Measurements from ENCODE around the gene PLBD2. TPM values are rescaled to one million over a fixed set of nuclear protein-coding genes. Genes with fewer than 3 reads are reported as not detected.
A peak's percentile ranks its signal among the peaks of the same experiment; 100 is the strongest.

Gene PLBD2
- total RNA-seq, 1 experiment from 2014 or later = 31.4 TPM

- no CpG with 5 or more reads among the region's 9 CpGs for WGBS (ENCODE audit: extremely low coverage, insufficient read length, low lambda C conversion rate)
- no peaks in the 10 kb centered on the region for H3K4me1 ChIP-seq (ENCODE audit: insufficient read depth, low read length)
- no peaks in the 10 kb centered on the region for H3K9me3 ChIP-seq (ENCODE audit: control insufficient read depth, low read depth, low read length)
- no peak overlapping the region for H3K4me2 ChIP-seq (ENCODE audit: insufficient read depth, insufficient read length, low read length)
- H3K23ac ChIP-seq (ENCODE audit: insufficient read length, low read depth, low read length) = no peak overlapping the region
- no peaks in the 10 kb centered on the region for H3K79me2 ChIP-seq (ENCODE audit: insufficient read depth, low read length)
- H2BK5ac ChIP-seq (ENCODE audit: insufficient read length, low read length) = no peak overlapping the region
- no peak overlapping the region for H2AFZ ChIP-seq (ENCODE audit: low read length)
- DNase-seq = peak; percentile 26
- TF ChIP-seq CTCF (conservative IDR thresholded peaks at IDR 0.05) = no peak
- no peaks in the 10 kb centered on the region for H3K27me3 ChIP-seq (ENCODE audit: insufficient read depth, low read length)
- H2BK12ac ChIP-seq (ENCODE audit: insufficient read length, low read depth, low read length) = no peak overlapping the region
- Mint-ChIP-seq H3K27ac (peak overlapping the region in 1 of 3 experiments; percentile 82; a peak in 3 of 7 replicates), H3K9me3 (peaks cover 4 to 7% of the 10 kb centered on the region in 2 experiments; a peak in 3 of 5 replicates), H3K4me3 (no peak overlapping the region), H3K4me1 (peaks cover 3 to 5% of the 10 kb centered on the region in 2 experiments; a peak in 2 of 4 replicates), H3K36me3 (ENCODE audit: insufficient read depth in 1 of 3, low read depth in 3 of 3) (peaks cover 16 to 40% (median 24%) of the 10 kb centered on the region in 3 experiments), H3K27me3 (ENCODE audit: low read depth) (no peaks in the 10 kb centered on the region)
- H3K14ac ChIP-seq (ENCODE audit: insufficient read depth, low read length) = no peak overlapping the region
- H3K23me2 ChIP-seq (ENCODE audit: insufficient read length, low read depth, low read length, poor library complexity, severe bottlenecking) = no peaks in the 10 kb centered on the region
- no peak overlapping the region for H2BK20ac ChIP-seq (ENCODE audit: low read depth, low read length, poor library complexity, severe bottlenecking)
- H3K27ac ChIP-seq (ENCODE audit: insufficient read length, low read depth, low read length) = no peak overlapping the region
- H3K4ac ChIP-seq (ENCODE audit: low read depth, low read length) = no peak overlapping the region
- H2BK15ac ChIP-seq (ENCODE audit: low read depth, low read length) = no peak overlapping the region
- no peak overlapping the region for H4K91ac ChIP-seq (ENCODE audit: insufficient read length, low read depth, low read length)
- H3K9ac ChIP-seq (ENCODE audit: extremely low read depth, insufficient read length, low read length) = no peak overlapping the region
- no peak overlapping the region for H3K56ac ChIP-seq (ENCODE audit: insufficient read length, low read depth, low read length)
- no peaks in the 10 kb centered on the region for H3K79me1 ChIP-seq (ENCODE audit: insufficient read depth, low read depth, low read length, poor library complexity, severe bottlenecking)
- no peak overlapping the region for H3T11ph ChIP-seq (ENCODE audit: low read length)
- no peak overlapping the region for H4K8ac ChIP-seq (replicated peaks; ENCODE audit: insufficient read length, low read depth, low read length)
- H2BK120ac ChIP-seq (ENCODE audit: low read depth, low read length, poor library complexity, severe bottlenecking) = no peak overlapping the region
- no peak overlapping the region for H4K5ac ChIP-seq (ENCODE audit: insufficient read length, low read depth, low read length)
- H4K20me1 ChIP-seq (ENCODE audit: control insufficient read depth, insufficient read depth, insufficient read length) = no peaks in the 10 kb centered on the region
- H2AK5ac ChIP-seq (ENCODE audit: insufficient read length, low read length) = no peak overlapping the region
- no peak overlapping the region for H3K18ac ChIP-seq (ENCODE audit: insufficient read length, low read depth, low read length)
These were observed 43.0 kb upstream of the PLBD2 start for GRCh38 chr12:113315358-113315757.
